GM12874 (cell line): ENCODE results near the gene POC1B.

Experiments
- CTCF ChIP-seq: IDR thresholded peaks from 2 replicates; pipeline ENCODE4 v1.5.1; 2011; ENCODE audit warnings: low read depth, mild to moderate bottlenecking, control low read depth, low read length, moderate library complexity; ENCODE audit not compliant: insufficient read depth

The POC1B gene

GRCh38 chr12:89456565-89456964 lies 69.3 kb downstream of the POC1B start:
- TF ChIP-seq CTCF, result no peak

GRCh38 chr12:89454080-89454848 lies 71.6 kb downstream of the POC1B start:
- no peak for TF ChIP-seq CTCF

GRCh38 chr12:89453121-89453978 lies 72.5 kb downstream of the POC1B start:
- TF ChIP-seq CTCF, result no peak

GRCh38 chr12:89451841-89452251 lies 74.0 kb downstream of the POC1B start:
- no peak for TF ChIP-seq CTCF

GRCh38 chr12:89450907-89451306 lies 74.9 kb downstream of the POC1B start:
- TF ChIP-seq CTCF, result no peak

- no peak for TF ChIP-seq CTCF
These were observed 76.9 kb downstream of the POC1B start for GRCh38 chr12:89448951-89449371.

- no peak for TF ChIP-seq CTCF
These were observed 77.3 kb downstream of the POC1B start for GRCh38 chr12:89448526-89448925.
